OCI-LY1 (cell line): Measurements from ENCODE around the gene GRHL1.

ENCODE experiments used
- H2AFZ ChIP-seq: fragments of 200-600 bp; sonication (generic), shearing (Covaris generic); 2 replicates; pipeline ENCODE4 v1.6.0; 2014; ENCODE audit warnings: antibody characterized with exemption, mild to moderate bottlenecking, low read length
- H3F3A ChIP-seq: fragments of 200-600 bp; sonication (generic), shearing (Covaris generic); 2 replicates; pipeline ENCODE4 v1.6.0; 2014; ENCODE audit warnings: mild to moderate bottlenecking, antibody characterized with exemption, low read length, moderate library complexity; ENCODE audit not compliant: insufficient read depth
- H3K27ac ChIP-seq: fragments of 200-600 bp; sonication (generic); 2 replicates; pipeline ENCODE4 v1.5.1; 2014; ENCODE audit warnings: low read length, mixed run types, mild to moderate bottlenecking, low read depth; ENCODE audit not compliant: poor library complexity, severe bottlenecking
- H3K27me3 ChIP-seq: fragments of 200-600 bp; sonication (generic); 2 replicates; pipeline ENCODE4 v1.6.0; 2014; ENCODE audit warnings: antibody characterized with exemption, mild to moderate bottlenecking, low read length, moderate library complexity; ENCODE audit not compliant: insufficient read depth
- H3K36me3 ChIP-seq: fragments of 200-600 bp; sonication (generic); 2 replicates; pipeline ENCODE4 v1.6.1; 2014; ENCODE audit warnings: mild to moderate bottlenecking, antibody characterized with exemption, low read length, moderate library complexity, mixed read lengths; ENCODE audit not compliant: insufficient read depth
- H3K4me1 ChIP-seq: fragments of 200-600 bp; sonication (generic); 2 replicates; pipeline ENCODE4 v1.5.1; 2014; ENCODE audit warnings: mild to moderate bottlenecking, low read length, moderate library complexity; ENCODE audit not compliant: insufficient read depth, severe bottlenecking
- H3K4me2 ChIP-seq: fragments of 200-600 bp; sonication (generic), shearing (Covaris generic); 2 replicates; pipeline ENCODE4 v1.6.1; 2014; ENCODE audit warnings: low read length
- H3K4me3 ChIP-seq: fragments of 200-600 bp; sonication (generic); 2 replicates; pipeline ENCODE4 v1.5.1; 2014; ENCODE audit warnings: low read length, low read depth, mild to moderate bottlenecking, mixed read lengths; ENCODE audit not compliant: poor library complexity, severe bottlenecking
- H3K79me2 ChIP-seq: fragments of 200-600 bp; shearing (Covaris generic); 2 replicates; pipeline ENCODE4 v1.6.1; 2016; ENCODE audit warnings: mixed run types, low read length, mixed read lengths; ENCODE audit not compliant: insufficient read depth
- H3K9ac ChIP-seq: fragments of 200-600 bp; sonication (generic), shearing (Covaris generic); 2 replicates; pipeline ENCODE4 v1.6.1; 2014; ENCODE audit warnings: mild to moderate bottlenecking, low read length, mixed read lengths
- H3K9me2 ChIP-seq: fragments of 200-600 bp; sonication (generic), shearing (Covaris generic); 2 replicates; pipeline ENCODE4 v1.6.1; 2014; ENCODE audit warnings: low read depth, mild to moderate bottlenecking, low read length, mixed read lengths
- H3K9me3 ChIP-seq: fragments of 200-600 bp; shearing (Covaris generic); 2 replicates; pipeline ENCODE4 v1.6.1; 2014; ENCODE audit warnings: low read length, mixed read lengths
- H4K20me1 ChIP-seq: fragments of 200-600 bp; sonication (generic), shearing (Covaris generic); 2 replicates; pipeline ENCODE4 v1.6.0; 2016; ENCODE audit warnings: mild to moderate bottlenecking, low read length; ENCODE audit not compliant: insufficient read depth
- EZH2 ChIP-seq: fragments of 200-600 bp; sonication (generic), shearing (Covaris generic); IDR thresholded peaks from 2 replicates; pipeline ENCODE4 v1.8.0; 2017; ENCODE audit warnings: borderline replicate concordance, mixed run types, mild to moderate bottlenecking, antibody characterized with exemption, low read length, moderate library complexity, mixed read lengths
- TF ChIP-seq, protein P1 (sequence below): fragments of 200-600 bp; sonication (generic), shearing (Covaris generic); IDR thresholded peaks from 2 replicates; pipeline ENCODE4 v1.5.1; 2017; ENCODE audit warnings: mild to moderate bottlenecking, antibody characterized with exemption, low read length, moderate library complexity, mixed read lengths

GRHL1 gene

DNA sequence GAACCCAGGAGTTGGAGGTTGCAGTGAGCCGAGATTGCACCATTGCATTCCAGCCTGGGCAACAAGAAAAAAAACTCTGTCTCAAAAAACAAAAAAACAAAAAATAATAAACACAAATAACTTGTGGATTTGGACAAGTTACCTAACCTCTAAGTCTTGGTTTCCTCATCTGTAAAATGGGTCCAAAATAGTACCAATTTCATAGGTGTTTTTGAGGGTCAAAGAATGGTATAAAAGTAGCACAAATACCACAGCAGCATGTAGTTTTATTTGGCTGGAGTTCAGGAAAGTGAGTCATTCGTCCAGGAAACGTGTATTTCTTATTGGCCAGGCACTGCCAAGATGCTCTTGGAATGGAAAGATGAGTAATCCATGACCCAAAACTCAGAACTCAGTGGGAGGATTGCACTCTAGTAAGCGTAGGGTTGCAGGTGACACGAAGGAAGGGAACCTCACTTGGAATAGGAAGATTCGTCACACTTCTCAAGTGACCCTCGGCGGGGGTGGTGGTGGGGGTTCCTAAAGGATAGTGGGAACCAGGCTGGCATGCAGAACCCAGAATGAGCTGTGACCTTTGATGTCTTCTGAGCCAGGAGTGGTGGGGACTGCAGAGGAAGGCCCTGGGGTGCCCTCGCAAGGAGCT lies 24.4 kb downstream of the GRHL1 start:
- H3K27ac ChIP-seq: no peak overlapping the region
- H3K4me1 ChIP-seq: no peaks in the 10 kb centered on the region
- no peak for TF ChIP-seq EZH2
- TF ChIP-seq, protein P1, sequence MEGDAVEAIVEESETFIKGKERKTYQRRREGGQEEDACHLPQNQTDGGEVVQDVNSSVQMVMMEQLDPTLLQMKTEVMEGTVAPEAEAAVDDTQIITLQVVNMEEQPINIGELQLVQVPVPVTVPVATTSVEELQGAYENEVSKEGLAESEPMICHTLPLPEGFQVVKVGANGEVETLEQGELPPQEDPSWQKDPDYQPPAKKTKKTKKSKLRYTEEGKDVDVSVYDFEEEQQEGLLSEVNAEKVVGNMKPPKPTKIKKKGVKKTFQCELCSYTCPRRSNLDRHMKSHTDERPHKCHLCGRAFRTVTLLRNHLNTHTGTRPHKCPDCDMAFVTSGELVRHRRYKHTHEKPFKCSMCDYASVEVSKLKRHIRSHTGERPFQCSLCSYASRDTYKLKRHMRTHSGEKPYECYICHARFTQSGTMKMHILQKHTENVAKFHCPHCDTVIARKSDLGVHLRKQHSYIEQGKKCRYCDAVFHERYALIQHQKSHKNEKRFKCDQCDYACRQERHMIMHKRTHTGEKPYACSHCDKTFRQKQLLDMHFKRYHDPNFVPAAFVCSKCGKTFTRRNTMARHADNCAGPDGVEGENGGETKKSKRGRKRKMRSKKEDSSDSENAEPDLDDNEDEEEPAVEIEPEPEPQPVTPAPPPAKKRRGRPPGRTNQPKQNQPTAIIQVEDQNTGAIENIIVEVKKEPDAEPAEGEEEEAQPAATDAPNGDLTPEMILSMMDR: no peak
- H2AFZ ChIP-seq: no peak overlapping the region
- H3K9me2 ChIP-seq: no peaks in the 10 kb centered on the region
- H3K36me3 ChIP-seq: peaks cover 9% of the 10 kb centered on the region; the same call in 1 of the 2 replicates
- H4K20me1 ChIP-seq: no peaks in the 10 kb centered on the region
- no peaks in the 10 kb centered on the region for H3K79me2 ChIP-seq
- no peak overlapping the region for H3K4me2 ChIP-seq
- no peak overlapping the region for H3K4me3 ChIP-seq
- H3K27me3 ChIP-seq: no peaks in the 10 kb centered on the region
- no peaks in the 10 kb centered on the region for H3K9me3 ChIP-seq
- H3K9ac ChIP-seq: no peak overlapping the region
- no peaks in the 10 kb centered on the region for H3F3A ChIP-seq

DNA sequence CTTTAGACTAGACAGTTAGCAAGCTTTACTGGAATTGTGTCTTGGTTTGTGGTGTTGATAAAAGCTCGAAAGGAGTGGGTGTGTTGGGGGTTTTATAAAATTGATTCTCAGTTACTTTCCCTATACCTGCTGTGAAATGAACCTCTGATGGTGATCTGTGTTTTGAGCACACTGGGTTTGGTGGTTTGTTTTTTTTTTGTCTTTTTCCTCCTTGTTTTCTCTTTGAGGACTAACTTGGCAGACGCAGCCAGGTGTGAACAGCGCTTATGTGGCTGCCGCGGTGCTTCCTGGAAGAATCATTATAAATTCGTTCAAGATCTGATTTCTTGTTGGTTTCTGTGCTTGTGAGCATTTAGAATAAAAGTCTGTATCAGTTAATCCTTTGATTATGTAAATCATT lies 28.5 kb downstream of the GRHL1 start:
- TF ChIP-seq EZH2: no peak
- TF ChIP-seq, protein P1: no peak
- H3K4me2 ChIP-seq: no peak overlapping the region
- no peaks in the 10 kb centered on the region for H3K9me2 ChIP-seq
- no peaks in the 10 kb centered on the region for H3K4me1 ChIP-seq
- H3F3A ChIP-seq: no peaks in the 10 kb centered on the region
- no peaks in the 10 kb centered on the region for H3K27me3 ChIP-seq
- no peak overlapping the region for H2AFZ ChIP-seq
- no peaks in the 10 kb centered on the region for H3K79me2 ChIP-seq
- no peak overlapping the region for H3K27ac ChIP-seq
- no peak overlapping the region for H3K4me3 ChIP-seq
- H4K20me1 ChIP-seq: no peaks in the 10 kb centered on the region
- H3K9ac ChIP-seq: no peak overlapping the region
- H3K9me3 ChIP-seq: no peaks in the 10 kb centered on the region
- peaks cover 3% of the 10 kb centered on the region; the same call in 1 of the 2 replicates for H3K36me3 ChIP-seq

- no peaks in the 10 kb centered on the region for H3K79me2 ChIP-seq
Observed at GRCh38 chr2:9980520-9980919, 29.0 kb downstream of the GRHL1 start.

More at GRCh38 chr2:9980520-9980919, 29.0 kb downstream of the GRHL1 start:
- Histone ChIP-seq H3K9me2 (no peaks in the 10 kb centered on the region), H4K20me1 (no peaks in the 10 kb centered on the region), H3K4me3 (no peak overlapping the region), H3F3A (no peaks in the 10 kb centered on the region), H2AFZ (no peak overlapping the region), H3K9ac (no peak overlapping the region), H3K27me3 (no peaks in the 10 kb centered on the region), H3K36me3 (no peaks in the 10 kb centered on the region), H3K4me2 (no peak overlapping the region), H3K4me1 (no peaks in the 10 kb centered on the region), H3K9me3 (no peaks in the 10 kb centered on the region), H3K27ac (no peak overlapping the region)
- TF ChIP-seq, protein P1: no peak
- TF ChIP-seq EZH2: no peak
